HL-60 (cell line): ENCODE results near the gene NCAPD3.

Experiments used
- DNase-seq, 2 experiments: peaks; one replicate each; pipeline ENCODE4 v3.0.0-alpha.2; 2010 to 2020; ENCODE audit warnings: low read depth in 1 of 2, low spot score in 1 of 2
- H3K27ac ChIP-seq: fragments of 250-450 bp; sonication (Bioruptor Pico); replicated peaks from 2 replicates; pipeline ENCODE4 v1.5.1; 2020; ENCODE audit warnings: mild to moderate bottlenecking, moderate library complexity
- H3K27me3 ChIP-seq: fragments of 250-450 bp; sonication (Bioruptor Pico); 2 replicates; pipeline ENCODE4 v1.5.1; 2021; ENCODE audit warnings: mild to moderate bottlenecking, moderate library complexity; ENCODE audit not compliant: insufficient read depth, poor library complexity, severe bottlenecking
- H3K4me3 ChIP-seq: replicated peaks from 2 replicates; pipeline ENCODE4 v1.5.1; 2011; ENCODE audit warnings: mild to moderate bottlenecking, control low read depth, low read length; ENCODE audit not compliant: insufficient read depth
- CTCF ChIP-seq: IDR thresholded peaks from one replicate; pipeline ENCODE4 v1.5.1; 2011; ENCODE audit warnings: low read length, control low read depth, inconsistent platforms; ENCODE audit not compliant: insufficient read depth
- GABPA ChIP-seq: IDR thresholded peaks from 2 replicates; pipeline ENCODE4 v1.6.1; 2012; ENCODE audit warnings: low read depth
- POLR2AphosphoS5 ChIP-seq: IDR thresholded peaks from 2 replicates; pipeline ENCODE4 v1.6.1; 2012; ENCODE audit warnings: low read depth
- REST ChIP-seq: IDR thresholded peaks from 2 replicates; pipeline ENCODE4 v1.6.1; 2012; ENCODE audit warnings: low read depth; ENCODE audit not compliant: insufficient replicate concordance
- SPI1 ChIP-seq: IDR thresholded peaks from 2 replicates; pipeline ENCODE4 v1.6.1; 2012; ENCODE audit warnings: low read depth, mild to moderate bottlenecking, borderline replicate concordance

NCAPD3 gene

DNA sequence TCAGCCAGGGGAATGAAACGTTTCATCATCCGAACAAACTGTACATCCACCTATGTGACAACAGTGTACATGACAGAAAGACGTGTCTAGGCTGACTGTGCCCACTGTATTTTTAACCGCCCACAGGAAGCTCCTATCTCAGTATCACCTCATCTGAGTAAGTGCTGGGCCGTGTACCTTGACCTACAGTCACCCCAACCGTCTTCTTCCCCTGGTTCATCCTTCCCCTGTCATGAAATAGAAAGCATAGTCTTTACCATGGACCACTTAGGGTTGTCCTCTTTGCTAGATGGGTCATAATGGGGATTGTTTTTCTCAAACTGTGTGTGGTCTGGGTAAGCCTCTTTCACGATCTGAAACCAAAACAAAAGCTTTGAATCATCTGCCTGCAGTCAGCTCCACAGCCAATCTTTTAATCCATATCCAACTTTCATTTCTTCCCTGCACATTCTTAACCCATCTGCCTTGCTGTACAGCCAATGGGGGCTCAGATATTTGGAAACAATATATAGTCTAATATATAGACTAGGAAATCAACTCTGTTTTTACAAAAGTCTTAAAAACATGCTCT, 25.2 kb upstream of the NCAPD3 start:
- Histone ChIP-seq H3K27ac (no peak overlapping the region), H3K27me3 (no peaks in the 10 kb centered on the region), H3K4me3 (no peak overlapping the region)
- no peak for TF ChIP-seq GABPA
- TF ChIP-seq CTCF, result no peak
- no peak for TF ChIP-seq POLR2AphosphoS5
- TF ChIP-seq REST, result no peak
- no peak for TF ChIP-seq SPI1
- DNase-seq, result no peak

GRCh38 chr11:134246678-134247077, 22.9 kb upstream of the NCAPD3 start:
- DNase-seq, result no peak
- TF ChIP-seq GABPA (no peak), POLR2AphosphoS5 (no peak), REST (no peak), SPI1 (no peak), CTCF (no peak)
- H3K27ac ChIP-seq, result no peak overlapping the region

DNA sequence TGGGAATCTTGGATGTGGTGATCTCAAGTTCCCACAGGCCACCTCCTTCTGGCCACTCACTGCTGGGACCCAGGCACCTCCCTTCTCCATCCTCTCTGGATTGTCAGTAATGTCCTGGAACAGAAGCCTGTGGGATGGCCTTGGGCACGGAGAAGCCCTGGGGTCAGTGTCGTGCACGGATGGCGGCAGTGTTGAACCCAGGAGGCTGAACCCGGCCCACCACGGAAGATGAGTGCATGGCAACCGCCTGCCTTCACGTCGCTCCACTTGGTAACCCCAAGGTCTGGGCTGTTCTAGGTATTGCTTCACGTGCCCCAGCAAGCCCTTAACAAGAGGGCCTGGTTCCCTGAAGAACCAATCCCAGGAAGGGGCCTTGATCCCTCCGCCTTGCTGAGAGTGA, 22.3 kb upstream of the NCAPD3 start:
- Histone ChIP-seq H3K4me3 (no peak overlapping the region), H3K27ac (no peak overlapping the region), H3K27me3 (no peaks in the 10 kb centered on the region)
- TF ChIP-seq GABPA (no peak), SPI1 (no peak), POLR2AphosphoS5 (no peak), CTCF (no peak), REST (no peak)
- DNase-seq, result no peak

More at GRCh38 chr11:134246678-134247077, 22.9 kb upstream of the NCAPD3 start:
- Histone ChIP-seq H3K27me3 (no peaks in the 10 kb centered on the region), H3K4me3 (no peak overlapping the region)
